CD4-positive, alpha-beta T cell treated with Interleukin-15 for 4 hours (primary cell): ENCODE results near the gene GCHFR.

Experiments
- DNase-seq: peaks from one replicate; pipeline ENCODE4 v3.0.0-alpha.2; 2020; ENCODE audit warnings: low spot score

GCHFR gene

GRCh38 chr15:40775740-40776536 lies 12.1 kb downstream of the GCHFR start:
- DNase-seq, result no peak

GRCh38 chr15:40776537-40777141 lies 12.8 kb downstream of the GCHFR start:
- peak; percentile 62 for DNase-seq

- DNase-seq, result peak; percentile 80
Measured at GRCh38 chr15:40782609-40783227, 18.9 kb downstream of the GCHFR start.

- no peak for DNase-seq
Measured at GRCh38 chr15:40785164-40785563, 21.3 kb downstream of the GCHFR start.

GRCh38 chr15:40785814-40786213 lies 21.9 kb downstream of the GCHFR start:
- no peak for DNase-seq

- DNase-seq, result peak; percentile 59
Measured at GRCh38 chr15:40787344-40787841, 23.5 kb downstream of the GCHFR start.

GRCh38 chr15:40787991-40788390 lies 24.1 kb downstream of the GCHFR start:
- no peak for DNase-seq

GRCh38 chr15:40789119-40789518 lies 25.3 kb downstream of the GCHFR start:
- no peak for DNase-seq

- DNase-seq, result no peak
Measured at GRCh38 chr15:40789999-40790398, 26.1 kb downstream of the GCHFR start.

GRCh38 chr15:40790718-40791117 lies 26.9 kb downstream of the GCHFR start:
- DNase-seq, result no peak

- DNase-seq, result no peak
Measured at GRCh38 chr15:40792394-40792793, 28.5 kb downstream of the GCHFR start.

GRCh38 chr15:40793216-40793989 lies 29.5 kb downstream of the GCHFR start:
- no peak for DNase-seq

GRCh38 chr15:40796041-40796440 lies 32.2 kb downstream of the GCHFR start:
- DNase-seq, result no peak

GRCh38 chr15:40796512-40796911 lies 32.6 kb downstream of the GCHFR start:
- no peak for DNase-seq

GRCh38 chr15:40799523-40799922 lies 35.7 kb downstream of the GCHFR start:
- no peak for DNase-seq

GRCh38 chr15:40803076-40803475 lies 39.2 kb downstream of the GCHFR start:
- DNase-seq, result no peak

GRCh38 chr15:40803688-40804087 lies 39.8 kb downstream of the GCHFR start:
- DNase-seq, result no peak

- DNase-seq, result no peak
Measured at GRCh38 chr15:40806672-40807027, 42.8 kb downstream of the GCHFR start.

GRCh38 chr15:40807028-40807887 lies 43.4 kb downstream of the GCHFR start, which contains the start of the genes DNAJC17 and ZFYVE19:
DNAJC17 (minus strand) TSS chr15:40807473; CDS start chr15:40807446, 27 bp downstream.
ZFYVE19 (plus strand) TSS chr15:40807089; CDS start chr15:40807590, 501 bp downstream.
- peak; percentile 94 for DNase-seq

GRCh38 chr15:40807888-40808461 lies 44.1 kb downstream of the GCHFR start:
- no peak for DNase-seq
